ENCODE results near the gene CEP104. TPM values are rescaled to one million over a fixed set of nuclear protein-coding genes. Genes with fewer than 3 reads are reported as not detected.

The CEP104 gene
- total and polyA plus RNA-seq, 2 experiments from 2014 or later: 20.5 to 32.2 TPM

- Histone ChIP-seq H3K27ac (ENCODE audit: low read depth) (no peak overlapping the region), H3K4me3 (no peak overlapping the region), H2AFZ (no peak overlapping the region), H3K4me1 (ENCODE audit: insufficient read depth) (no peaks in the 10 kb centered on the region), H3K79me2 (replicated peaks; ENCODE audit: insufficient read depth) (no peaks in the 10 kb centered on the region), H3K36me3 (ENCODE audit: insufficient read depth) (no peaks in the 10 kb centered on the region), H3K9me2 (ENCODE audit: insufficient read depth) (no peaks in the 10 kb centered on the region), H4K20me1 (replicated peaks; ENCODE audit: insufficient read depth) (peaks cover under 1% of the 10 kb centered on the region; the same call in 1 of the 2 replicates), H3K27me3 (ENCODE audit: insufficient read depth) (no peaks in the 10 kb centered on the region), H3K4me2 (no peak overlapping the region), H3F3A (replicated peaks; ENCODE audit: low read depth) (peaks cover 3% of the 10 kb centered on the region; the same call in 1 of the 2 replicates)
- no peak overlapping the region for H3K27ac Mint-ChIP-seq
- TF ChIP-seq NANOG (IDR thresholded peaks at IDR 0.05; ENCODE audit: borderline replicate concordance): no peak
- no peak for TF ChIP-seq CREB1 (CRISPR knock-in tag; IDR thresholded peaks at IDR 0.05; ENCODE audit: low read depth)
- TF ChIP-seq STAT1 (IDR thresholded peaks at IDR 0.05; ENCODE audit: unreplicated experiment): no peak
- TF ChIP-seq ZNF331 (CRISPR knock-in tag; IDR thresholded peaks at IDR 0.05; ENCODE audit: low read depth): no peak
- no peak for TF ChIP-seq CTCF (conservative IDR thresholded peaks at IDR 0.05; ENCODE audit: low read depth in 2 of 2)
- TF ChIP-seq EZH2 (IDR thresholded peaks at IDR 0.05; ENCODE audit: low read depth, unreplicated experiment): no peak
- no peak for TF ChIP-seq JUNB (IDR thresholded peaks at IDR 0.05; ENCODE audit: unreplicated experiment)
- no peak for TF ChIP-seq ZNF462 (CRISPR knock-in tag; IDR thresholded peaks at IDR 0.05)
- no peak for TF ChIP-seq ZNF114 (CRISPR knock-in tag; IDR thresholded peaks at IDR 0.05)
- no peak for TF ChIP-seq POLR2AphosphoS5 (IDR thresholded peaks at IDR 0.05; ENCODE audit: low read depth)
- peak; percentile 20 for DNase-seq (ENCODE audit: low spot score)
- peaks cover 2% of the 10 kb centered on the region; the same call in 1 of the 3 replicates for H3K4me1 Mint-ChIP-seq
- ATAC-seq: peak; percentile 76
- H3K9me3 Mint-ChIP-seq: peaks cover 8% of the 10 kb centered on the region; the same call in 2 of the 3 replicates
- H3K36me3 Mint-ChIP-seq (ENCODE audit: low read depth): peaks cover 28% of the 10 kb centered on the region
- peaks cover 2% of the 10 kb centered on the region for H3K27me3 Mint-ChIP-seq (ENCODE audit: insufficient read depth, low read depth, poor library complexity)
- no peak overlapping the region for H3K4me3 Mint-ChIP-seq
Measured at GRCh38 chr1:3869751-3870301, 12.8 kb upstream of the CEP104 start.

Data from GM23338 (cell line).